Neural progenitor cell (in vitro differentiated cells): ENCODE results near the gene INKA2.

Source experiments
- CTCF ChIP-seq: fragments of 200-600 bp; sonication (generic); IDR thresholded peaks from 2 replicates; pipeline ENCODE4 v1.5.1; 2017; ENCODE audit warnings: antibody characterized with exemption, mild to moderate bottlenecking
- EZH2 ChIP-seq: fragments of 200-600 bp; sonication (generic); IDR thresholded peaks from 2 replicates; pipeline ENCODE4 v1.6.1; 2017; ENCODE audit warnings: antibody characterized with exemption, mild to moderate bottlenecking, moderate library complexity

GRCh38 chr1:111739194-111739924, at the start of gene INKA2:
- no peak for TF ChIP-seq CTCF
- TF ChIP-seq EZH2: no peak
